ENCODE data around the gene VNN1.
"Not testable (repeated sequence)": the region's sequence is repeated elsewhere in the genome, so short reads cannot be mapped to it uniquely, and the experiment has no call there.

DNA sequence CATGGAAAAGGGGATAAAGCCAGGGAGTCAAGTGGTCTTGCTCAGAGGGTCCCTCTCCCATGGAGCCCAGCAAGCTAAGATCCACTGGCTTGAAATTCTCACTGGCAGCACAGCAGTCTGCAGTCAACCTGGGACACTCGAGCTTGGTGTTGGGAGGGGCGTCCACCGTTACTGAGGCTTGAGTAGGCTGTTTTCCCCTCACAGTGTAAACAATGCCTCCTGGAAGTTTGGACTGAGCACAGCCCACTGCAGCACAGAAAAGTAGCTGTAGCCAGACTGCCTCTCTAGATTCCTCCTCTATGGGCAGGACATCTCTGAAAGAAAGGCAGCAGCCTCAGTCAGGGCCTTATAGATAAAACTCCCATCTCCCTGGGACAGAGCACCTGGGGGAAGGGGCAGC is 78.6 kb downstream of the VNN1 start:
- not testable (repeated sequence) for TF ChIP-seq SNAI2 (CRISPR knock-in tag; IDR thresholded peaks at IDR 0.05); GLIS3 (CRISPR knock-in tag; IDR thresholded peaks at IDR 0.05); POU6F1 (CRISPR knock-in tag; IDR thresholded peaks at IDR 0.05; ENCODE audit: borderline replicate concordance, low read depth); CREB5 (CRISPR knock-in tag; IDR thresholded peaks at IDR 0.05; ENCODE audit: low read depth); RARB (CRISPR knock-in tag; IDR thresholded peaks at IDR 0.05); PATZ1 (CRISPR knock-in tag; IDR thresholded peaks at IDR 0.05; ENCODE audit: borderline replicate concordance)

All from SK-N-SH treated with all-trans-retinoic acid at 6 μM for 48 hours (cell line).